AG09309 (cell line): ENCODE data around the gene ALDH3B2.

Experiments
- DNase-seq: peaks from one replicate; pipeline ENCODE4 v3.0.0-alpha.2; 2010; ENCODE audit warnings: low read depth
- H3K4me3 ChIP-seq: 2 replicates; pipeline ENCODE4 v1.5.1; 2011; ENCODE audit warnings: mild to moderate bottlenecking, low read depth, low read length, moderate library complexity; ENCODE audit not compliant: control insufficient read depth
- TF ChIP-seq, protein P1 (sequence below): IDR thresholded peaks from 2 replicates; pipeline ENCODE4 v1.5.1; 2011; ENCODE audit warnings: mild to moderate bottlenecking, low read depth, low read length, inconsistent platforms; ENCODE audit not compliant: insufficient read depth, control insufficient read depth; ENCODE audit errors: missing control alignments

ALDH3B2 gene

DNA sequence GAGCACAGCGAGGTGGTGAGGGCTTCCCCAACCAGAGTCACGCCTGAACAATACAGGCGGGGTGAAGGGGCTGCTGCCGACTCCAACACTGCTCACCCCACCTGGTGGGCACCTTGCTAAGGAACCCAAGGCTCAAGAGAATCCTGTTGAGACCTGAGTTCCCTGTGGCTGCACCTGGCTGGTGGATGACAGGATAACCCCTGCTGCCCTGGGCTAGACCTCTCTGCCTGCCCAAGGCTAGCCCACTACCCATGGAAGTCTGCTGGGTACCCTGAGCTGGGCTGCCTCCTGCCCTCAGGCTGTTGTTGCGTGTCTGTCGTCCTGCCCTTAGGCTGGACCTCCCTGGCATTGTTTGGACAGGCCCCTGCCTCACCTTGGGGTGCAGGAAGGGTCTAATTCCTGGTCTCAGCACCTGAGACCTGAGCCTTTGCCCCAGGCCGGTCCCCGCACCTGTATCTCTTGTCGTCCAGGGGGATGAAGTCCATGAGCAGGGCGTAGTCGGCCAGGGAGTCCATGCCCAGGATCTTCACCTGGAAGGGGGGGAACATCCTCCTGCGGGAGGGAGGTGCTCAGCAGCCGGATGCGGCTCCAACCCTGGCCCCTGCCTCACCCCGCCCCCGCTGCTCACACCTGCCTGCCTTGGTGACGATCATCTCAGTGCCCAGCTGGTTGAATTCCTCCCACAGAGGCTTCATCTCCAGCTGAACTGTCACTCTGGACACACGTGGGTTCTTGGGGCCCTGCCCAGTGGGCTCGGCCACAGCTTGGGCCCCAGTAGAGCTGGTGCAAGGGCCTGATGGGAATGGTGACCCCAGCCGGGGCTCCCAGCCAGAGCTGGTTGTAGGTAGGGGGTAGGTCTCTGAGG is 39.8 kb downstream of the ALDH3B2 start:
- no peak overlapping the region for H3K4me3 ChIP-seq
- TF ChIP-seq, protein P1, sequence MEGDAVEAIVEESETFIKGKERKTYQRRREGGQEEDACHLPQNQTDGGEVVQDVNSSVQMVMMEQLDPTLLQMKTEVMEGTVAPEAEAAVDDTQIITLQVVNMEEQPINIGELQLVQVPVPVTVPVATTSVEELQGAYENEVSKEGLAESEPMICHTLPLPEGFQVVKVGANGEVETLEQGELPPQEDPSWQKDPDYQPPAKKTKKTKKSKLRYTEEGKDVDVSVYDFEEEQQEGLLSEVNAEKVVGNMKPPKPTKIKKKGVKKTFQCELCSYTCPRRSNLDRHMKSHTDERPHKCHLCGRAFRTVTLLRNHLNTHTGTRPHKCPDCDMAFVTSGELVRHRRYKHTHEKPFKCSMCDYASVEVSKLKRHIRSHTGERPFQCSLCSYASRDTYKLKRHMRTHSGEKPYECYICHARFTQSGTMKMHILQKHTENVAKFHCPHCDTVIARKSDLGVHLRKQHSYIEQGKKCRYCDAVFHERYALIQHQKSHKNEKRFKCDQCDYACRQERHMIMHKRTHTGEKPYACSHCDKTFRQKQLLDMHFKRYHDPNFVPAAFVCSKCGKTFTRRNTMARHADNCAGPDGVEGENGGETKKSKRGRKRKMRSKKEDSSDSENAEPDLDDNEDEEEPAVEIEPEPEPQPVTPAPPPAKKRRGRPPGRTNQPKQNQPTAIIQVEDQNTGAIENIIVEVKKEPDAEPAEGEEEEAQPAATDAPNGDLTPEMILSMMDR: no peak
- no peak for DNase-seq

DNA sequence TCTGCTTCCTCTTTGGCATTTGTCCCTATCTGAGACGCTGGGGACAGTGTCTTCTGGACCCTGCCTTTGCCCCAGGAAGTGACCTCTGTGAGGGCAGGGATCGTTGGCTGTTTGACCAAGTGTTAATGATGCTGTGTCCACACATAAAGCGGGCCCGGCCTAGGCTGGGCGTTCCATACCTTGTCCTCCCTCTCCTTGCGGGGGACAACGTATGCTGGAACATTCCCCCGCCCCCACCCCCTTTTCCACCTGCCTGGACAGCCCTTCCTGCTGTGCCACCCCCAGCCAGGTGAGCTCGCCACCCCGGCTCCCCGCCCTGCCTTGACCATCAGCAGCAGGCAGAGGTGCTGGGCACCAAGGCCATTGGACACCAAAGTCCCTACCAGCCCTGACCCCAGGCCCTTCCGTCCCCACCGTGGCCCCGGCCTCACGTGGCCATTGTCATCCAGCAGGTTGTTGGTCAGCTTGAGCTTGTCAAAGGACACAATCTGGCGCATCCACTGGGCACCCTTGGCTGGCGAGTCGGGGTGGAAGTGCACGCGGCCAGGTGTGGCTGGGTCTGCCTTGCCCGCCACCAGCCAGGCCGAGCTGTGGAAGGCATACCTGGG is 40.6 kb downstream of the ALDH3B2 start:
- TF ChIP-seq, protein P1: no peak
- no peak overlapping the region for H3K4me3 ChIP-seq
- no peak for DNase-seq

DNA sequence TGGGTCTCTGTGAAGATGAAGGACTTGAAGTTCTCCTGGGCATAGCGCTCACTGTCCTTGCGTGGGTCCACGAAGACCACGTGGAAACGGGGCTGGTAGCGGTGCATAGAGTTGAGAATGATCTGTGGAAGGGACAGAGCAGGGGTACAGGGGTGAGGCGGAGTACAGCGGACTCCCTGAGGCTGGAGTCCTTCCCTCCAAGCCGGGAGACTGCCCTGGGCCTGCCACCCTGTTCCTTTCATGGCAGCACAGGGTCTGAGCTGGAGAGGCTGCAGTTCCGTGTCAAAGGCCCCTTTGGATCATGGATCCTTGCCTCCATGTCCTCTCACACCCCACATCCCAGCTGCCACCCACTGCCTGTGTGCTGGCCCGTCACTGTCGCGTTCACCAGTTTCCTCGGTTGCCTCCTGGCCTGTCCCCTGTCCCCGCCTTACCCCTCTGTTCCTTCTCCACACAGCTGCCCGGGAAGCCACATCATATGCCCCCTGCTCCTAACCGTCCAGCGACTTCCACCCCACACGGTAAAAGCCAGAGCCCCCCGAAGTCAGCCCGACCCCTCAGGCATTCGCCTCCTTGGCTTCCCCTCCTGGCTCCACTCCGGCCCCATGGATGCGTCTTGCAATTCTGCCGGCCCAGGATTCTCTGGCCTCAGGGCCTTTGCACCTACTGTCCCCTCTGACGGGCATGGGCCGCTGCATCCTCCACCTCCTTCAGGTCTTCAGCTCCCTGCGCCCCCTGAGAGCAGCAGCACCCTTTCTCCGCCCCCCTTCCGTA is 41.3 kb downstream of the ALDH3B2 start:
- no peak for DNase-seq
- H3K4me3 ChIP-seq: no peak overlapping the region
- TF ChIP-seq, protein P1: no peak

DNA sequence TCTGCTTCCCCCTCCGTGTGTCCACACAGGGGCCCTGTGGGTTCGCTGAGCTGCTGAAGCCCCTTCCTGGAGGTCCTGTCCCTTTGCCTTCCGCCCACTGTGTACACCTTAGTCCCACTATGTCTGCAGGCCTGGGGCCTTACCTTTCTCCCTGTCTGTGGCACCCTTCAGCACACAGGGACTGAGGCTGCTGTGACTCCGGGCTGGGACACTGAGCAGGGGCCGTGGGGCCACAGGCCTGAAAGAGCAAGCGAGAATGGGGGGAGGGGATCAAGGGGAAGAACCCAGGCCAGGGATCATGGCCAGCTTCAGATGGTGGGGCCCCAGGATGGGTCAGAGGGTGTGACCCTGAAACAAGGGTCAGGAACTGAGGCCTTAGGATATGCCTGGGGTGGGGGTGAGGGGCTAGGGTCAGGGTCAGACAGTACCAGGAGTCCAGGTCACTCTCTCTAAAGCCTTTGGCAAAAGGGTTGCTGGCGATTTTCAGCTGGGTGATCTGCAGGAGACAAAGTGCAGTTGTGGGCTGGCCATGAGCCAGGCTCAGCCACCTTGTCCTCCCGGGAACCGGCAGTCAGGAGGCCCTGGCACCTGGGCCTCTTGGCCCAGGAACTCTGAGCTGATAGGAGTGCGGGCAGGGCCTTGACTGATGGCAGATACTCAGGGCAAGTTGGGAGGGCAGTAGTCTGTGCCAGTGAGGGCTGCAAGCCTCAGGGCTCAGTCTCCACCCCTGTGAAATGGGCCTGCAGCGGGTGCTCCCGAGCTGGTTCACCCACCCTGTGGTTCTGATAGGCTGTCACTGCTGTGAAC is 42.0 kb downstream of the ALDH3B2 start:
- TF ChIP-seq, protein P1: no peak
- no peak overlapping the region for H3K4me3 ChIP-seq
- DNase-seq: no peak

DNA sequence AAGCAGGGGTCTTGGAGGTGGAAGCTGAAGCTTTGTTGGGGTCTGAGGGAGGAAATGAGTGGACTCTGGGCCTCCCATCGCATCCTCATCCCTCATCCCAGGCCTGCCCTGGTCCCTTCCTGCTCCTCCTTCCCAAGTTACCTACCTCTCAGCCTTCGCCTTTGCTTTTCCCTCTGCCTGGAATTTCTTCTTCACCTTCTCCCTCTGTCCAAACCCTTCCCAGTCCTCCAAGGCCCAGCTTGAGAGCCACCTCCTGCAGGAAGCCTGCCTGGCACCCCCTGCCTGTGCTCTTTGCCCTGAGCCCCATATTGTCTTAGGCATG is 42.6 kb downstream of the ALDH3B2 start:
- no peak overlapping the region for H3K4me3 ChIP-seq
- DNase-seq: no peak
- TF ChIP-seq, protein P1: no peak

DNA sequence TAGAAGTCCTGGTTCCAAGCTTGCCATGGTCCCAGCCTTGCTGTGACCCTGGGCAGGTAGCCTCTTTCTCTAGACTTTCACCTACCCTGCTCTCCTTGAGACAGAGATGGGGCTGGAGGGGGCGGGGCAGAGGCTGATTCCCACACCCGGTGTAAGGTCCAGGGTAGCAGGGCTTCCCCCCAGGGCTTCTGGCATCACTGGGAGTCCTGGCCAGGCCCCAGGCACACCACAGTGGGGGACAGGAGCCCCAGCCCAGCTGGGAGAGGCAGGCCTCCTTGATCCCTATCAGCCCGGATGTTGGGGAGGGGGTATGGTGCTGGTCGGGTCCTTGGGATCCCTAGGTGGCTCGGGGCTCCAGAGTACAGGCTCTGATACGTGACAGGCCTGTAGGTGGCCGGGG is 43.0 kb downstream of the ALDH3B2 start:
- TF ChIP-seq, protein P1: no peak
- no peak for DNase-seq
- H3K4me3 ChIP-seq: no peak overlapping the region
